Naive B cell (primary cell): Measurements from ENCODE around the gene ADAM12. TPM values are rescaled to one million over a fixed set of nuclear protein-coding genes. Genes with fewer than 3 reads are reported as not detected.

Experiments
- ATAC-seq, 2 donors: fragments of 150-1000 bp; cut with Tn5 transposase; 2 replicates each; pipeline ENCODE4 v1.10.0; 2021; ENCODE audit warnings: low read depth in 2 of 2, mild to moderate bottlenecking in 2 of 2, moderate library complexity in 2 of 2
- DNase-seq: peaks from one replicate; pipeline ENCODE4 v3.0.0; 2022
- H3K27ac Mint-ChIP-seq, 6 donors: one replicate each; pipeline ENCODE4 v1.8.0; 2020 to 2022; ENCODE audit warnings: mild to moderate bottlenecking in 6 of 6, mixed read lengths in 6 of 6, moderate library complexity in 5 of 6, inconsistent platforms in 2 of 6
- H3K27me3 Mint-ChIP-seq, 3 donors: one replicate each; pipeline ENCODE4 v1.8.0; 2021 to 2022; ENCODE audit warnings: mixed read lengths in 3 of 3, mild to moderate bottlenecking in 1 of 3
- H3K36me3 Mint-ChIP-seq, 2 donors: one replicate each; pipeline ENCODE4 v1.8.0; 2020 to 2022; ENCODE audit warnings: mixed read lengths in 2 of 2, inconsistent platforms in 1 of 2, mild to moderate bottlenecking in 1 of 2
- H3K4me1 Mint-ChIP-seq, 3 donors: one replicate each; pipeline ENCODE4 v1.8.0; 2020 to 2022; ENCODE audit warnings: mixed read lengths in 3 of 3, inconsistent platforms in 1 of 3, mild to moderate bottlenecking in 1 of 3, moderate library complexity in 1 of 3
- H3K4me3 Mint-ChIP-seq, 8 donors: one replicate each; pipeline ENCODE4 v1.8.0; 2020 to 2022; ENCODE audit warnings: mild to moderate bottlenecking in 8 of 8, mixed read lengths in 8 of 8, moderate library complexity in 8 of 8, inconsistent platforms in 2 of 8
- H3K9me3 Mint-ChIP-seq, 7 donors: one replicate each; pipeline ENCODE4 v1.8.0; 2020 to 2022; ENCODE audit warnings: mixed read lengths in 7 of 7, mild to moderate bottlenecking in 5 of 7, inconsistent platforms in 2 of 7, moderate library complexity in 1 of 7
- polyA plus RNA-seq, 6 donors: library from polyadenylated mRNA; unstranded; fragments of 300-500 nt; fragmentation: Illumina TruSeq; gene quantifications; one replicate each; pipeline ENCODE4 v1.2.3, GENCODE V29; 2021; ENCODE audit warnings: low read depth in 6 of 6

The ADAM12 gene
- polyA plus RNA-seq, 6 donors from 2014 or later, result 0.07 to 0.08 TPM; not detected in 4

GRCh38 chr10:126146771-126147170, 241.5 kb downstream of the ADAM12 start:
- no peak for DNase-seq
- no peaks in the 10 kb centered on the region for H3K4me1 Mint-ChIP-seq
- no peak for ATAC-seq
- no peak overlapping the region for H3K27ac Mint-ChIP-seq
- H3K36me3 Mint-ChIP-seq, result no peaks in the 10 kb centered on the region
- H3K4me3 Mint-ChIP-seq, result no peak overlapping the region
- H3K9me3 Mint-ChIP-seq, result peaks cover under 1 to 15% (median 10%) of the 10 kb centered on the region in 7 donors
- peaks cover 0 to 5% (median 0%) of the 10 kb centered on the region in 3 donors for H3K27me3 Mint-ChIP-seq

GRCh38 chr10:126143117-126143516, 245.2 kb downstream of the ADAM12 start:
- ATAC-seq, result no peak
- H3K4me3 Mint-ChIP-seq, result no peak overlapping the region
- H3K9me3 Mint-ChIP-seq, result peaks cover 0 to 9% (median 0%) of the 10 kb centered on the region in 7 donors
- peaks cover 0 to 9% (median 0%) of the 10 kb centered on the region in 3 donors for H3K27me3 Mint-ChIP-seq
- H3K4me1 Mint-ChIP-seq, result no peaks in the 10 kb centered on the region
- no peaks in the 10 kb centered on the region for H3K36me3 Mint-ChIP-seq
- no peak for DNase-seq
- no peak overlapping the region for H3K27ac Mint-ChIP-seq

- no peak overlapping the region for H3K27ac Mint-ChIP-seq
- H3K4me3 Mint-ChIP-seq, result no peak overlapping the region
- ATAC-seq, result no peak
- H3K9me3 Mint-ChIP-seq, result peaks cover 0 to 9% (median 0%) of the 10 kb centered on the region in 7 donors
- no peak for DNase-seq
- no peaks in the 10 kb centered on the region for H3K36me3 Mint-ChIP-seq
- H3K4me1 Mint-ChIP-seq, result peaks cover 0 to 3% (median 0%) of the 10 kb centered on the region in 3 donors
- H3K27me3 Mint-ChIP-seq, result peaks cover 0 to 14% (median 0%) of the 10 kb centered on the region in 3 donors
These were observed 247.5 kb downstream of the ADAM12 start for GRCh38 chr10:126140746-126141273.

GRCh38 chr10:126137562-126138221, 250.6 kb downstream of the ADAM12 start:
- H3K4me3 Mint-ChIP-seq, result no peak overlapping the region
- peaks cover 0 to 5% (median 0%) of the 10 kb centered on the region in 3 donors for H3K4me1 Mint-ChIP-seq
- DNase-seq (no peak), ATAC-seq (no peak)
- H3K9me3 Mint-ChIP-seq, result peaks cover 0 to 5% (median 3%) of the 10 kb centered on the region in 7 donors
- no peaks in the 10 kb centered on the region for H3K36me3 Mint-ChIP-seq
- H3K27ac Mint-ChIP-seq, result no peak overlapping the region
- H3K27me3 Mint-ChIP-seq, result peaks cover 0 to 15% (median 14%) of the 10 kb centered on the region in 3 donors

- no peaks in the 10 kb centered on the region for H3K36me3 Mint-ChIP-seq
- peaks cover 0 to 16% (median 11%) of the 10 kb centered on the region in 3 donors for H3K27me3 Mint-ChIP-seq
- peaks cover 0 to 5% (median 0%) of the 10 kb centered on the region in 3 donors for H3K4me1 Mint-ChIP-seq
- H3K4me3 Mint-ChIP-seq, result peak overlapping the region in 2 of 8 donors; percentile 36 to 52
- ATAC-seq (no peak), DNase-seq (no peak)
- H3K9me3 Mint-ChIP-seq, result peaks cover 0 to 5% (median 2%) of the 10 kb centered on the region in 7 donors
- H3K27ac Mint-ChIP-seq, result peak overlapping the region in 1 of 6 donors; percentile 78
These were observed 252.2 kb downstream of the ADAM12 start for GRCh38 chr10:126135941-126136595.

- peaks cover 0 to 5% (median 2%) of the 10 kb centered on the region in 7 donors for H3K9me3 Mint-ChIP-seq
- H3K4me1 Mint-ChIP-seq, result peaks cover 0 to 5% (median 0%) of the 10 kb centered on the region in 3 donors
- DNase-seq (no peak), ATAC-seq (no peak)
- H3K27ac Mint-ChIP-seq, result peak overlapping the region in 1 of 6 donors; percentile 17
- H3K27me3 Mint-ChIP-seq, result peaks cover 0 to 16% (median 5%) of the 10 kb centered on the region in 3 donors
- no peak overlapping the region for H3K4me3 Mint-ChIP-seq
- no peaks in the 10 kb centered on the region for H3K36me3 Mint-ChIP-seq
These were observed 253.1 kb downstream of the ADAM12 start for GRCh38 chr10:126135177-126135576.

GRCh38 chr10:126133906-126134656, 254.2 kb downstream of the ADAM12 start:
- H3K27ac Mint-ChIP-seq, result peak overlapping the region in 1 of 6 donors; percentile 5
- DNase-seq, result no peak
- H3K4me3 Mint-ChIP-seq, result peak overlapping the region in 1 of 8 donors; percentile 17
- H3K9me3 Mint-ChIP-seq, result peaks cover 0 to 5% (median 2%) of the 10 kb centered on the region in 7 donors
- peaks cover 0 to 16% (median 5%) of the 10 kb centered on the region in 3 donors for H3K27me3 Mint-ChIP-seq
- no peak for ATAC-seq
- no peaks in the 10 kb centered on the region for H3K36me3 Mint-ChIP-seq
- H3K4me1 Mint-ChIP-seq, result peaks cover 0 to 5% (median 0%) of the 10 kb centered on the region in 3 donors

GRCh38 chr10:126133082-126133620, 255.1 kb downstream of the ADAM12 start:
- H3K36me3 Mint-ChIP-seq, result no peaks in the 10 kb centered on the region
- peak overlapping the region in 1 of 6 donors; percentile 53 for H3K27ac Mint-ChIP-seq
- peaks cover 0 to 7% (median 5%) of the 10 kb centered on the region in 3 donors for H3K4me1 Mint-ChIP-seq
- peaks cover 0 to 9% (median 3%) of the 10 kb centered on the region in 7 donors for H3K9me3 Mint-ChIP-seq
- ATAC-seq, result no peak
- no peak overlapping the region for H3K4me3 Mint-ChIP-seq
- DNase-seq, result no peak
- H3K27me3 Mint-ChIP-seq, result peaks cover 0 to 16% (median 5%) of the 10 kb centered on the region in 3 donors

- H3K9me3 Mint-ChIP-seq, result peaks cover 0 to 14% (median 2%) of the 10 kb centered on the region in 7 donors
- no peaks in the 10 kb centered on the region for H3K36me3 Mint-ChIP-seq
- no peak overlapping the region for H3K4me3 Mint-ChIP-seq
- peaks cover 0 to 7% (median 5%) of the 10 kb centered on the region in 3 donors for H3K4me1 Mint-ChIP-seq
- DNase-seq, result no peak
- peaks cover 0 to 16% (median 0%) of the 10 kb centered on the region in 3 donors for H3K27me3 Mint-ChIP-seq
- H3K27ac Mint-ChIP-seq, result no peak overlapping the region
- no peak for ATAC-seq
These were observed 256.9 kb downstream of the ADAM12 start for GRCh38 chr10:126131341-126131740.

GRCh38 chr10:126130271-126130710, 258.0 kb downstream of the ADAM12 start:
- Mint-ChIP-seq H3K27me3 (peaks cover 0 to 16% (median 0%) of the 10 kb centered on the region in 3 donors), H3K27ac (no peak overlapping the region), H3K4me1 (peaks cover 0 to 5% (median 2%) of the 10 kb centered on the region in 3 donors), H3K9me3 (peaks cover 0 to 14% (median 0%) of the 10 kb centered on the region in 7 donors), H3K4me3 (no peak overlapping the region), H3K36me3 (no peaks in the 10 kb centered on the region)
- no peak for ATAC-seq
- DNase-seq, result no peak

GRCh38 chr10:126129026-126129425, 259.3 kb downstream of the ADAM12 start:
- Mint-ChIP-seq H3K9me3 (peaks cover 0 to 14% (median 0%) of the 10 kb centered on the region in 7 donors), H3K27ac (no peak overlapping the region), H3K4me1 (peaks cover 0 to 5% (median 2%) of the 10 kb centered on the region in 3 donors), H3K36me3 (no peaks in the 10 kb centered on the region), H3K4me3 (no peak overlapping the region), H3K27me3 (peaks cover 0 to 14% (median 0%) of the 10 kb centered on the region in 3 donors)
- ATAC-seq (no peak), DNase-seq (no peak)

- peaks cover 0 to 11% (median 0%) of the 10 kb centered on the region in 7 donors for H3K9me3 Mint-ChIP-seq
- no peak overlapping the region for H3K4me3 Mint-ChIP-seq
- DNase-seq, result no peak
- peaks cover 0 to 10% (median 0%) of the 10 kb centered on the region in 3 donors for H3K27me3 Mint-ChIP-seq
- peaks cover 0 to 5% (median 2%) of the 10 kb centered on the region in 3 donors for H3K4me1 Mint-ChIP-seq
- no peaks in the 10 kb centered on the region for H3K36me3 Mint-ChIP-seq
- H3K27ac Mint-ChIP-seq, result peak overlapping the region in 3 of 6 donors; percentile 72 to 86 (median 77)
- ATAC-seq, result no peak
These were observed 259.7 kb downstream of the ADAM12 start for GRCh38 chr10:126128581-126128980.
